Activated T-cell treated with anti-CD3 and anti-CD28 coated beads for 4 hours (primary cell): ENCODE results near the gene KHK.
A peak's percentile ranks its signal among the peaks of the same experiment; 100 is the strongest.

Experiments used
- DNase-seq: peaks from one replicate; pipeline ENCODE4 v3.0.0-alpha.2; 2020

The KHK gene

GRCh38 chr2:27131429-27131828, 44.9 kb downstream of the KHK start:
- no peak for DNase-seq

- DNase-seq, result no peak
These were observed 46.8 kb downstream of the KHK start for GRCh38 chr2:27133195-27133875.

- peak; percentile 97 for DNase-seq
These were observed 47.6 kb downstream of the KHK start, which contains the start of gene PREB for GRCh38 chr2:27133905-27134780. TSS of gene PREB (minus strand) at chr2:27134636. CDS start at chr2:27134421, 215 bp downstream.

GRCh38 chr2:27134781-27135477, 48.4 kb downstream of the KHK start:
- no peak for DNase-seq

GRCh38 chr2:27135478-27135955, 48.9 kb downstream of the KHK start:
- no peak for DNase-seq

GRCh38 chr2:27136751-27137150, 50.2 kb downstream of the KHK start:
- no peak for DNase-seq

- no peak for DNase-seq
These were observed 50.9 kb downstream of the KHK start for GRCh38 chr2:27137322-27137935.

- DNase-seq, result no peak
These were observed 51.5 kb downstream of the KHK start for GRCh38 chr2:27138111-27138510.

- no peak for DNase-seq
These were observed 52.7 kb downstream of the KHK start, which contains the start of gene PRR30 for GRCh38 chr2:27139310-27139709. TSS of gene PRR30 (minus strand) at chr2:27139410. CDS start at chr2:27138329, 1,081 bp downstream.

- no peak for DNase-seq
These were observed 56.7 kb downstream of the KHK start for GRCh38 chr2:27143285-27143684.

- DNase-seq, result no peak
These were observed 59.1 kb downstream of the KHK start for GRCh38 chr2:27145682-27146081.

- DNase-seq, result no peak
These were observed 61.4 kb downstream of the KHK start for GRCh38 chr2:27147935-27148334.

GRCh38 chr2:27148801-27149439, 62.3 kb downstream of the KHK start, which contains the start of gene TCF23:
TSS of gene TCF23 (plus strand) at chr2:27149004. CDS start at chr2:27149134, 130 bp downstream.
- no peak for DNase-seq

GRCh38 chr2:27149570-27150405, 63.2 kb downstream of the KHK start:
- no peak for DNase-seq
